ENCODE results near the gene COG7.

DNA sequence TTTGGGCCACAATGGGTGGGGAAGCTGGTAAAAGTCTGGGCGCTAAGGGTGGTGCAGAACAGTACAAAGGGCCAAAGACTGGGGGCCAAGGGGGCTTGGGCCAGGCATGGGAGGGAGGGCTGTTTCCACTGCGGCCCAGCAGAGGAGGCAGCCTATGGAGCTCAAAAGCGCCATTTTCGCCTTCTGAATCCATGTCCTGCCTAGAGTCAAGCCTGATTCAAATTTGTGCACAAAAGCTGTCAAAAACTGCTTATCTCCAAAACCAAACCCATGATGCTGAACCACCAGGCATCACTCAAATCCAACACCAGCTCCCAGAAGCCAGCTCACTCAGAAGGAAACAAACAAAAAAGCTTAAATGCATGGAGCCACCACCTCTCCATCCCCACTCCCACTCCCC, 16.0 kb downstream of the COG7 start:
- TF ChIP-seq, protein P1, sequence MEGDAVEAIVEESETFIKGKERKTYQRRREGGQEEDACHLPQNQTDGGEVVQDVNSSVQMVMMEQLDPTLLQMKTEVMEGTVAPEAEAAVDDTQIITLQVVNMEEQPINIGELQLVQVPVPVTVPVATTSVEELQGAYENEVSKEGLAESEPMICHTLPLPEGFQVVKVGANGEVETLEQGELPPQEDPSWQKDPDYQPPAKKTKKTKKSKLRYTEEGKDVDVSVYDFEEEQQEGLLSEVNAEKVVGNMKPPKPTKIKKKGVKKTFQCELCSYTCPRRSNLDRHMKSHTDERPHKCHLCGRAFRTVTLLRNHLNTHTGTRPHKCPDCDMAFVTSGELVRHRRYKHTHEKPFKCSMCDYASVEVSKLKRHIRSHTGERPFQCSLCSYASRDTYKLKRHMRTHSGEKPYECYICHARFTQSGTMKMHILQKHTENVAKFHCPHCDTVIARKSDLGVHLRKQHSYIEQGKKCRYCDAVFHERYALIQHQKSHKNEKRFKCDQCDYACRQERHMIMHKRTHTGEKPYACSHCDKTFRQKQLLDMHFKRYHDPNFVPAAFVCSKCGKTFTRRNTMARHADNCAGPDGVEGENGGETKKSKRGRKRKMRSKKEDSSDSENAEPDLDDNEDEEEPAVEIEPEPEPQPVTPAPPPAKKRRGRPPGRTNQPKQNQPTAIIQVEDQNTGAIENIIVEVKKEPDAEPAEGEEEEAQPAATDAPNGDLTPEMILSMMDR (IDR thresholded peaks at IDR 0.05), result no peak
- TF ChIP-seq POLR2A (IDR thresholded peaks at IDR 0.05), result no peak
- no peak for TF ChIP-seq POLR2AphosphoS5 (IDR thresholded peaks at IDR 0.05)

Measured in breast epithelium (tissue), 3 donors.